T1000 (cell line): ENCODE results near the gene FAM20C.
"Not testable (repeated sequence)": the region's sequence is repeated elsewhere in the genome, so short reads cannot be mapped to it uniquely, and the experiment has no call there.

Experiments used
- DNase-seq: peaks from one replicate; lab custom pipeline; 2025; ENCODE audit warnings: mixed read lengths; lab: John Stamatoyannopoulos, UW

FAM20C gene

GRCh38 chr7:173209-173918 is 19.0 kb upstream of the FAM20C start:
- no peak for DNase-seq

- DNase-seq, result no peak
Observed at GRCh38 chr7:174716-175115, 17.7 kb upstream of the FAM20C start.

- no peak for DNase-seq
Observed at GRCh38 chr7:175955-176354, 16.4 kb upstream of the FAM20C start.

- no peak for DNase-seq
Observed at GRCh38 chr7:176381-176780, 16.0 kb upstream of the FAM20C start.

GRCh38 chr7:176786-177459 is 15.4 kb upstream of the FAM20C start:
- no peak for DNase-seq

GRCh38 chr7:178444-178843 is 13.9 kb upstream of the FAM20C start:
- DNase-seq, result no peak

GRCh38 chr7:179209-179681 is 13.1 kb upstream of the FAM20C start:
- DNase-seq, result no peak

- DNase-seq, result no peak
Observed at GRCh38 chr7:179948-180694, 12.2 kb upstream of the FAM20C start.

GRCh38 chr7:181738-182137 is 10.6 kb upstream of the FAM20C start:
- DNase-seq, result no peak

GRCh38 chr7:182502-182901 is 9.9 kb upstream of the FAM20C start:
- DNase-seq, result not testable (repeated sequence)

GRCh38 chr7:183496-184292 is 8.7 kb upstream of the FAM20C start:
- DNase-seq, result no peak

- DNase-seq, result no peak
Observed at GRCh38 chr7:184294-185264, 7.8 kb upstream of the FAM20C start.

GRCh38 chr7:186516-187113 is 5.8 kb upstream of the FAM20C start:
- no peak for DNase-seq

GRCh38 chr7:187227-187927 is 5.0 kb upstream of the FAM20C start:
- no peak for DNase-seq

GRCh38 chr7:188174-188573 is 4.2 kb upstream of the FAM20C start:
- no peak for DNase-seq

GRCh38 chr7:188727-189500 is 3.5 kb upstream of the FAM20C start:
- DNase-seq, result no peak

GRCh38 chr7:189719-190118 is 2.7 kb upstream of the FAM20C start:
- no peak for DNase-seq

GRCh38 chr7:190196-190595 is 2.2 kb upstream of the FAM20C start:
- DNase-seq, result no peak
